ES-I3 (cell line): ENCODE measurements around the gene RRP12.

ENCODE experiments used
- H3K36me3 ChIP-seq: 2 replicates; pipeline ENCODE4 v1.6.1; 2013; ENCODE audit warnings: mild to moderate bottlenecking, low read length, control low read depth, moderate library complexity; ENCODE audit not compliant: insufficient read depth
- H3K4me1 ChIP-seq: 2 replicates; pipeline ENCODE4 v1.6.1; 2013; ENCODE audit warnings: mild to moderate bottlenecking, control low read depth, low read length; ENCODE audit not compliant: insufficient read depth
- H3K9ac ChIP-seq: 2 replicates; pipeline ENCODE4 v1.6.1; 2013; ENCODE audit warnings: low read depth, mild to moderate bottlenecking, low read length, moderate library complexity
- H3K9me3 ChIP-seq: 2 replicates; pipeline ENCODE4 v1.6.1; 2013; ENCODE audit warnings: mild to moderate bottlenecking, low read length, moderate library complexity; ENCODE audit not compliant: control insufficient read depth, insufficient read depth

Gene RRP12

GRCh38 chr10:97331153-97331703 is 69.9 kb downstream of the RRP12 start:
- no peak overlapping the region for H3K9ac ChIP-seq
- 0 out of 2 replicates have a peak, but pooled peaks cover 2% of the 10 kb centered on the region for H3K36me3 ChIP-seq
- 0 out of 2 replicates have a peak, but pooled peaks cover 2% of the 10 kb centered on the region for H3K4me1 ChIP-seq
- no peaks in the 10 kb centered on the region for H3K9me3 ChIP-seq

- Histone ChIP-seq H3K9me3 (no peaks in the 10 kb centered on the region), H3K9ac (no peak overlapping the region), H3K4me1 (no peaks in the 10 kb centered on the region), H3K36me3 (0 out of 2 replicates have a peak, but pooled peaks cover 2% of the 10 kb centered on the region)
Measured at GRCh38 chr10:97329766-97330165, 71.4 kb downstream of the RRP12 start.

GRCh38 chr10:97328646-97329453 is 72.3 kb downstream of the RRP12 start:
- H3K36me3 ChIP-seq: 0 out of 2 replicates have a peak, but pooled peaks cover 2% of the 10 kb centered on the region
- H3K4me1 ChIP-seq: no peaks in the 10 kb centered on the region
- no peak overlapping the region for H3K9ac ChIP-seq
- H3K9me3 ChIP-seq: no peaks in the 10 kb centered on the region

- Histone ChIP-seq H3K4me1 (no peaks in the 10 kb centered on the region), H3K9me3 (no peaks in the 10 kb centered on the region), H3K9ac (no peak overlapping the region), H3K36me3 (0 out of 2 replicates have a peak, but pooled peaks cover 2% of the 10 kb centered on the region)
Measured at GRCh38 chr10:97327348-97328294, 73.5 kb downstream of the RRP12 start.

GRCh38 chr10:97325754-97326153 is 75.4 kb downstream of the RRP12 start:
- Histone ChIP-seq H3K9ac (no peak overlapping the region), H3K4me1 (peaks cover 10% of the 10 kb centered on the region; the same call in 1 of the 2 replicates), H3K36me3 (0 out of 2 replicates have a peak, but pooled peaks cover 2% of the 10 kb centered on the region), H3K9me3 (no peaks in the 10 kb centered on the region)

GRCh38 chr10:97323501-97323900 is 77.6 kb downstream of the RRP12 start:
- Histone ChIP-seq H3K36me3 (no peaks in the 10 kb centered on the region), H3K9ac (no peak overlapping the region), H3K4me1 (peaks cover 10% of the 10 kb centered on the region; the same call in 1 of the 2 replicates), H3K9me3 (no peaks in the 10 kb centered on the region)

GRCh38 chr10:97321804-97322190 is 79.3 kb downstream of the RRP12 start:
- Histone ChIP-seq H3K9ac (peak overlapping the region; percentile 75; the same call in 1 of the 2 replicates), H3K4me1 (peaks cover 10% of the 10 kb centered on the region; the same call in 1 of the 2 replicates)

GRCh38 chr10:97321032-97321803 is 79.9 kb downstream of the RRP12 start:
- Histone ChIP-seq H3K4me1 (peaks cover 10% of the 10 kb centered on the region; the same call in 1 of the 2 replicates), H3K9me3 (no peaks in the 10 kb centered on the region), H3K9ac (peak overlapping the region; percentile 75), H3K36me3 (no peaks in the 10 kb centered on the region)

More at GRCh38 chr10:97321804-97322190, 79.3 kb downstream of the RRP12 start:
- H3K36me3 ChIP-seq: no peaks in the 10 kb centered on the region
- H3K9me3 ChIP-seq: no peaks in the 10 kb centered on the region

- H3K9ac ChIP-seq: peak overlapping the region; percentile 75
- H3K9me3 ChIP-seq: no peaks in the 10 kb centered on the region
- H3K36me3 ChIP-seq: no peaks in the 10 kb centered on the region
- H3K4me1 ChIP-seq: peaks cover 10% of the 10 kb centered on the region; the same call in 1 of the 2 replicates
Measured at GRCh38 chr10:97320480-97321031, 80.6 kb downstream of the RRP12 start.

- H3K9me3 ChIP-seq: no peaks in the 10 kb centered on the region
- peak overlapping the region; percentile 75 for H3K9ac ChIP-seq
- peaks cover 10% of the 10 kb centered on the region; the same call in 1 of the 2 replicates for H3K4me1 ChIP-seq
- H3K36me3 ChIP-seq: no peaks in the 10 kb centered on the region
Measured at GRCh38 chr10:97319671-97320479, 81.3 kb downstream of the RRP12 start.

GRCh38 chr10:97318772-97319651 is 82.1 kb downstream of the RRP12 start, which contains the start of gene FRAT1:
Gene FRAT1 (plus strand): TSS chr10:97319271. CDS start chr10:97319454, 183 bp downstream.
- H3K9me3 ChIP-seq: no peaks in the 10 kb centered on the region
- H3K36me3 ChIP-seq: no peaks in the 10 kb centered on the region
- H3K9ac ChIP-seq: peak within 1 kb of the TSS; percentile 75
- peaks cover 10% of the 10 kb centered on the region; the same call in 1 of the 2 replicates for H3K4me1 ChIP-seq

GRCh38 chr10:97314671-97315070 is 86.5 kb downstream of the RRP12 start:
- Histone ChIP-seq H3K36me3 (no peaks in the 10 kb centered on the region), H3K9me3 (no peaks in the 10 kb centered on the region), H3K4me1 (no peaks in the 10 kb centered on the region), H3K9ac (no peak overlapping the region)
